ENCODE measurements around the gene CLEC20A.

Gene CLEC20A

GRCh38 chr1:178450871-178451270 is 45.9 kb downstream of the CLEC20A start:
- TF ChIP-seq REST (IDR thresholded peaks at IDR 0.05; ENCODE audit: insufficient read depth in 1 of 2, low read depth in 2 of 2, low read length in 2 of 2) (no peak), TAF1 (IDR thresholded peaks at IDR 0.05; ENCODE audit: borderline replicate concordance, insufficient read depth, low read length) (no peak), SIN3A (IDR thresholded peaks at IDR 0.05; ENCODE audit: borderline replicate concordance, insufficient read depth, low read length) (no peak), FOXP2 (optimal IDR thresholded peaks at IDR 0.05; ENCODE audit: borderline replicate concordance, extremely low read depth, extremely low read length, insufficient read depth) (no peak), POLR2AphosphoS5 (IDR thresholded peaks at IDR 0.05; ENCODE audit: low read depth, low read length) (no peak)

GRCh38 chr1:178442925-178443324 is 53.8 kb downstream of the CLEC20A start:
- TF ChIP-seq SIN3A (IDR thresholded peaks at IDR 0.05; ENCODE audit: borderline replicate concordance, insufficient read depth, low read length) (no peak), TAF1 (IDR thresholded peaks at IDR 0.05; ENCODE audit: borderline replicate concordance, insufficient read depth, low read length) (no peak), REST (IDR thresholded peaks at IDR 0.05; ENCODE audit: insufficient read depth in 1 of 2, low read depth in 2 of 2, low read length in 2 of 2) (no peak), POLR2AphosphoS5 (IDR thresholded peaks at IDR 0.05; ENCODE audit: low read depth, low read length) (no peak), FOXP2 (optimal IDR thresholded peaks at IDR 0.05; ENCODE audit: borderline replicate concordance, extremely low read depth, extremely low read length, insufficient read depth) (no peak)

DNA sequence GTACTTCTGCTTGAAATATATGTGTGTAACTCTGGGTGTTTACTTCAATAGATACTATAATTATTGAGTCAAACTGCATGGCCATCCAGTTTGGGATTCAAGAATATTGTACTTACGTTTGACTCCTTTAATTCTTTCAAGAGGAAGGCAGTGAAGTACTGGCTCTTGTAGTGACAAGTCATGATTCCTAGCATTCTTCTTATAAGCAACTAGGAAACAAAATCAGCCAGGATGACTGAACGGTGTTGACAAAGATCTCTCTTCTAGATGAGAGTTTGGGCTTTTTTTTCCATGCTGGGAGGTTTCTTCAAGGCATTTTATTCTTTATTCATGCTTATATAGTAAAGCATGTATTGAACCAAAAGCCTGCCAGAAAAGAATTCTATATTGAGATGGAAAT is 58.3 kb downstream of the CLEC20A start:
- TF ChIP-seq FOXP2 (optimal IDR thresholded peaks at IDR 0.05; ENCODE audit: borderline replicate concordance, extremely low read depth, extremely low read length, insufficient read depth) (no peak), POLR2AphosphoS5 (IDR thresholded peaks at IDR 0.05; ENCODE audit: low read depth, low read length) (no peak), SIN3A (IDR thresholded peaks at IDR 0.05; ENCODE audit: borderline replicate concordance, insufficient read depth, low read length) (no peak), REST (IDR thresholded peaks at IDR 0.05; ENCODE audit: insufficient read depth in 1 of 2, low read depth in 2 of 2, low read length in 2 of 2) (no peak), TAF1 (IDR thresholded peaks at IDR 0.05; ENCODE audit: borderline replicate concordance, insufficient read depth, low read length) (no peak)

- TF ChIP-seq REST (IDR thresholded peaks at IDR 0.05; ENCODE audit: insufficient read depth in 1 of 2, low read depth in 2 of 2, low read length in 2 of 2) (no peak), SIN3A (IDR thresholded peaks at IDR 0.05; ENCODE audit: borderline replicate concordance, insufficient read depth, low read length) (no peak), TAF1 (IDR thresholded peaks at IDR 0.05; ENCODE audit: borderline replicate concordance, insufficient read depth, low read length) (no peak), FOXP2 (optimal IDR thresholded peaks at IDR 0.05; ENCODE audit: borderline replicate concordance, extremely low read depth, extremely low read length, insufficient read depth) (no peak), POLR2AphosphoS5 (IDR thresholded peaks at IDR 0.05; ENCODE audit: low read depth, low read length) (no peak)
Measured at GRCh38 chr1:178436899-178437298, 59.9 kb downstream of the CLEC20A start.

DNA sequence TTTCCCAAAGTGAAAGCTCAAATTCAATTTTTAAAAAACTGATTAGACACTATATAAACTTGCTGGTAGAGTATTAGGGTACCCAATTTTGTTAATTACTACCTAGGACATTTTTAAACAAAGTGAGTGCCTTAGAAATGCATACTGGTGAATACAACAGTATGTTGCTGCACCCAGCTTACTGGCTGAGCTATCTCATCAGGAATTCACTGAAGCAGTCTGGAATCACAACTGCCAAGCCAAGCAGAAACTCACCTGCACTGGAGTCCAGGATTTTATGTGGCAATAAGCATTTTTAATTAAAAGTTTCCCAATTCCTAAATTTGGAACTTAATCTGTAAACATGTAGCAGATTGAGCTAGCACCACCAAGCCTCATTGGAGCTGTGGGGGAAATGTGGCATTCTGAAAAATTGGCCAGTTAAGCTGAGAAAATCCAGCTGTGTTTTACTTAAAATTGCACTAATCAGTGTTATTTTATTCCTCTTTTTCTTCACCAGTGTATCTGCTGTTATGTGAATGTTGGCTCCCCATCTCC is 61.8 kb downstream of the CLEC20A start:
- TF ChIP-seq TAF1 (IDR thresholded peaks at IDR 0.05; ENCODE audit: borderline replicate concordance, insufficient read depth, low read length) (no peak), FOXP2 (optimal IDR thresholded peaks at IDR 0.05; ENCODE audit: borderline replicate concordance, extremely low read depth, extremely low read length, insufficient read depth) (no peak), POLR2AphosphoS5 (IDR thresholded peaks at IDR 0.05; ENCODE audit: low read depth, low read length) (no peak), SIN3A (IDR thresholded peaks at IDR 0.05; ENCODE audit: borderline replicate concordance, insufficient read depth, low read length) (no peak), REST (IDR thresholded peaks at IDR 0.05; ENCODE audit: insufficient read depth in 1 of 2, low read depth in 2 of 2, low read length in 2 of 2) (no peak)

All from PFSK-1 (cell line).